Mesothelial cell of epicardium (in vitro differentiated cells): ENCODE results near the gene COL4A2. TPM values are rescaled to one million over a fixed set of nuclear protein-coding genes. Genes with fewer than 3 reads are reported as not detected.

Experiments used
- DNase-seq, 2 experiments: peaks; one replicate each; pipeline ENCODE4 v3.0.0; 2021; ENCODE audit warnings: low spot score in 2 of 2; ENCODE audit not compliant: unreplicated experiment in 2 of 2
- H3K27ac Mint-ChIP-seq: 2 replicates; pipeline ENCODE4 v1.8.0; 2021; ENCODE audit warnings: mixed read lengths
- H3K27me3 Mint-ChIP-seq: 2 replicates; pipeline ENCODE4 v1.8.0; 2021; ENCODE audit warnings: low read depth, mixed read lengths
- H3K36me3 Mint-ChIP-seq: 2 replicates; pipeline ENCODE4 v1.8.0; 2021; ENCODE audit warnings: mixed read lengths
- H3K4me1 Mint-ChIP-seq: 2 replicates; pipeline ENCODE4 v1.8.0; 2021; ENCODE audit warnings: mixed read lengths
- H3K4me3 Mint-ChIP-seq: 2 replicates; pipeline ENCODE4 v1.8.0; 2021; ENCODE audit warnings: mild to moderate bottlenecking, moderate library complexity, mixed read lengths
- H3K9me3 Mint-ChIP-seq: 2 replicates; pipeline ENCODE4 v1.8.0; 2021; ENCODE audit warnings: mixed read lengths
- total RNA-seq: library from RNA; stranded (reverse); gene quantifications from 3 replicates; pipeline ENCODE4 v1.2.1, GENCODE V29; 2021
- TF ChIP-seq, protein P1 (sequence below): fragments of 200-600 bp; sonication (generic); IDR thresholded peaks from one replicate; pipeline ENCODE4 v1.5.0; 2021; ENCODE audit warnings: antibody characterized with exemption; ENCODE audit not compliant: unreplicated experiment

Gene COL4A2
- total RNA-seq, 1 donor from 2014 or later: 469 TPM

DNA sequence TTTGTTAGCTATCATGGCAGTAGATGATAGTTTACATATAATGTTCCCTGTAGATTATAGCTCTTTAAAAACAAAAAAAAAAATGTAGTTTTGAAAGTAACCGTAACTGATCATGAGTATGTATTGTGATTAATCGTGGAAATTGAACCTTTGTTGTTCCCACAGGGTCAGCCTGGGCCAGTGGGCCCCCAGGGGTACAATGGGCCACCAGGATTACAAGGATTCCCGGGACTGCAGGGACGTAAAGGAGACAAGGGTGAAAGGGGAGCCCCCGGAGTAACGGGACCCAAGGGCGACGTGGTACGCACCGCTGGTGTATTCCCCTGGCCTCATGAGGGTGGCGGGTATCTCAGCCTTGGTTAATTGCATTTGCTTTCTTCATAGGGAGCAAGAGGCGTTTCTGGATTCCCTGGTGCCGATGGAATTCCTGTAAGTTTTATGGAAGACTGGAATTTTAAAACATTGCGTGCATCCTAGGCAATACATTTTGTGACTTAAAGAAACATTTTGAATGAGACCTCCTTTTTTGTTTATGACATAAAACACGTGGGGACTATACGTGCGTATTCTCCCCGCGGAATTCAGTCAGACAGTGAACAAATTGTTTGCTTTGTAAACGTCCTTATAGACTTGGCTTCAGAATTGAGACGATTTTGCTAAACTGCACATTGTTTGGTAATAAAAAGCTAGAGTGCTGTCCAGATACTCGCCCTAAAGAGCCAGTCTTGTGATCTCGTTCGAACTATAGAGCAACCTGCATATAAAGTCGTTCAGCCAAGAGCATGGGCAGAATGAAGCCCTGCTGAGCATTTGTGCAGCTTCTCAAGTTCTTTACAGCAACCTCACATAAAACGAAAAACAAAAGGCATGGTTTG is 117.7 kb downstream of the COL4A2 start:
- Mint-ChIP-seq H3K9me3 (no peaks in the 10 kb centered on the region), H3K27ac (no peak overlapping the region), H3K4me1 (peaks cover 31% of the 10 kb centered on the region), H3K27me3 (no peaks in the 10 kb centered on the region), H3K36me3 (peaks cover 16% of the 10 kb centered on the region), H3K4me3 (no peak overlapping the region)
- no peak for DNase-seq
- TF ChIP-seq, protein P1, sequence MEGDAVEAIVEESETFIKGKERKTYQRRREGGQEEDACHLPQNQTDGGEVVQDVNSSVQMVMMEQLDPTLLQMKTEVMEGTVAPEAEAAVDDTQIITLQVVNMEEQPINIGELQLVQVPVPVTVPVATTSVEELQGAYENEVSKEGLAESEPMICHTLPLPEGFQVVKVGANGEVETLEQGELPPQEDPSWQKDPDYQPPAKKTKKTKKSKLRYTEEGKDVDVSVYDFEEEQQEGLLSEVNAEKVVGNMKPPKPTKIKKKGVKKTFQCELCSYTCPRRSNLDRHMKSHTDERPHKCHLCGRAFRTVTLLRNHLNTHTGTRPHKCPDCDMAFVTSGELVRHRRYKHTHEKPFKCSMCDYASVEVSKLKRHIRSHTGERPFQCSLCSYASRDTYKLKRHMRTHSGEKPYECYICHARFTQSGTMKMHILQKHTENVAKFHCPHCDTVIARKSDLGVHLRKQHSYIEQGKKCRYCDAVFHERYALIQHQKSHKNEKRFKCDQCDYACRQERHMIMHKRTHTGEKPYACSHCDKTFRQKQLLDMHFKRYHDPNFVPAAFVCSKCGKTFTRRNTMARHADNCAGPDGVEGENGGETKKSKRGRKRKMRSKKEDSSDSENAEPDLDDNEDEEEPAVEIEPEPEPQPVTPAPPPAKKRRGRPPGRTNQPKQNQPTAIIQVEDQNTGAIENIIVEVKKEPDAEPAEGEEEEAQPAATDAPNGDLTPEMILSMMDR: no peak

- no peak for DNase-seq
- H3K4me1 Mint-ChIP-seq: peaks cover 26% of the 10 kb centered on the region
- H3K27ac Mint-ChIP-seq: no peak overlapping the region
- no peak overlapping the region for H3K4me3 Mint-ChIP-seq
- no peaks in the 10 kb centered on the region for H3K27me3 Mint-ChIP-seq
- no peaks in the 10 kb centered on the region for H3K9me3 Mint-ChIP-seq
- peaks cover 18% of the 10 kb centered on the region for H3K36me3 Mint-ChIP-seq
- TF ChIP-seq, protein P1: no peak
Measured at GRCh38 chr13:110425444-110425780, 118.3 kb downstream of the COL4A2 start.

- no peak overlapping the region for H3K27ac Mint-ChIP-seq
- TF ChIP-seq, protein P1: no peak
- no peak overlapping the region for H3K4me3 Mint-ChIP-seq
- DNase-seq: no peak
- H3K27me3 Mint-ChIP-seq: no peaks in the 10 kb centered on the region
- peaks cover 30% of the 10 kb centered on the region for H3K36me3 Mint-ChIP-seq
- H3K9me3 Mint-ChIP-seq: no peaks in the 10 kb centered on the region
- peaks cover 14% of the 10 kb centered on the region for H3K4me1 Mint-ChIP-seq
Measured at GRCh38 chr13:110426735-110427134, 119.7 kb downstream of the COL4A2 start.

DNA sequence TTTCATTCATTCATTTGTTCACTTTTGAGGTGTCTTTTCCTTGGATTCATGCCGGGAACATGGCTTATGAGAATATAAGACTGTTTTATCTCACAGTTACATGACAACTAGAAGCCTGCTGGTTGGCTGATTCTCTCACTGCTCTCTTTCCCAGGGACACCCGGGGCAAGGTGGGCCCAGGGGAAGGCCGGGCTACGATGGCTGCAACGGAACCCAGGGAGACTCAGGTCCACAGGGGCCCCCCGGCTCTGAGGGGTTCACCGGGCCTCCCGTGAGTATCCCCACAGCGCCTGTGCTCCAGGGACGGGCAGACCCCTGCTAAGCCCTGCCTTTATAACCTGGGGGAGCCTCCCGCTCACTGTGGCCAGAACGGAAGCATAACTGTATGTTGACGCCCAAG is 121.2 kb downstream of the COL4A2 start:
- Mint-ChIP-seq H3K27me3 (no peaks in the 10 kb centered on the region), H3K4me3 (no peak overlapping the region), H3K36me3 (peaks cover 38% of the 10 kb centered on the region), H3K9me3 (no peaks in the 10 kb centered on the region), H3K4me1 (peaks cover 13% of the 10 kb centered on the region), H3K27ac (no peak overlapping the region)
- DNase-seq: no peak
- TF ChIP-seq, protein P1: no peak

DNA sequence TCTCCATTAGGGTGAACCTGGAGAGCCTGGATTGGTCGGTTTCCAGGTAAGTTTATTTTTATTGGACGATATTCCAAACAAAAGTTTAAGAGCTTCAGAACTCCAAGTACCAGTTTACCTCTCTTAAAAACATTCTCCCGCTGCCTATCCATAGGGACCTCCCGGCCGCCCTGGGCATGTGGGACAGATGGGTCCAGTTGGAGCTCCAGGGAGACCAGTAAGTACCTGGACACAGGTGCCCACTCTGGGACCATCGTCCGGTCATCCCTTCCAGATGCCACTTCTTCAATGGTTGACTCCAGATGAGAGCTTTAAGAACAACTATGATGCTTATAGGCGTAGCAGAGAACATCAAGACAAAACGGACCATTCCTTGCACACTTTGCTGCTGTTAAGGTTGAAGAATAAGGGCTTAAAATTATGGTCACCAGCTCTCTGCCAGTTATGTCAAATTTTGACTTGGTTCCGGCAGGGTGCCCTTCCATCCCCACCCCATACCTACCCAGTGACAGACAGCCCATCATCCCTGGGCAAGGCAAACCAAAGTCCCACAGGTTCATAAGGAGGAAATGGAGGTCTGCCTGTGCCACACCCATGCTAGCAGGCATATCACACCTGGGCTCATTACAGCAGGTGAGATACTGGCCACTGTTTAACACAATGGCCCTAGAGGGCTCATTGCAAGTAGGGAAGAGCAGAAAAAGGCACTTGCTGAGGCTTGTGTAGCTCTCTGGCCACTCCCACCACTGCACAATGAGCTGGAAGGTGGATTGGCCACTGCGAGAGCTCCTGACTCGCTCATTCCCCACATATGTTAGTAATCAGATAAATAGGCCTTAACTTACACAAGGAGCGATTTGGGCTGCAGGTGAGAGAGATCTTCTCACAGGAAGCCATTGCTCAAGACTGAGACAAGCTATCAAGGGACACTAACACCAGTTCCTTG is 123.6 kb downstream of the COL4A2 start:
- DNase-seq: no peak
- Mint-ChIP-seq H3K4me3 (no peak overlapping the region), H3K27ac (no peak overlapping the region), H3K4me1 (peaks cover 27% of the 10 kb centered on the region), H3K36me3 (peaks cover 49% of the 10 kb centered on the region), H3K9me3 (no peaks in the 10 kb centered on the region), H3K27me3 (no peaks in the 10 kb centered on the region)
- TF ChIP-seq, protein P1: no peak
